ENCODE data around the gene EFNB3. TPM values are rescaled to one million over a fixed set of nuclear protein-coding genes. Genes with fewer than 3 reads are reported as not detected.

EFNB3 gene
- total and polyA plus RNA-seq, 2 of the 13 experiments (the other 11 are each of a cell fraction or from before 2014, with no cell fraction given), result 0.07 to 0.25 TPM

DNA sequence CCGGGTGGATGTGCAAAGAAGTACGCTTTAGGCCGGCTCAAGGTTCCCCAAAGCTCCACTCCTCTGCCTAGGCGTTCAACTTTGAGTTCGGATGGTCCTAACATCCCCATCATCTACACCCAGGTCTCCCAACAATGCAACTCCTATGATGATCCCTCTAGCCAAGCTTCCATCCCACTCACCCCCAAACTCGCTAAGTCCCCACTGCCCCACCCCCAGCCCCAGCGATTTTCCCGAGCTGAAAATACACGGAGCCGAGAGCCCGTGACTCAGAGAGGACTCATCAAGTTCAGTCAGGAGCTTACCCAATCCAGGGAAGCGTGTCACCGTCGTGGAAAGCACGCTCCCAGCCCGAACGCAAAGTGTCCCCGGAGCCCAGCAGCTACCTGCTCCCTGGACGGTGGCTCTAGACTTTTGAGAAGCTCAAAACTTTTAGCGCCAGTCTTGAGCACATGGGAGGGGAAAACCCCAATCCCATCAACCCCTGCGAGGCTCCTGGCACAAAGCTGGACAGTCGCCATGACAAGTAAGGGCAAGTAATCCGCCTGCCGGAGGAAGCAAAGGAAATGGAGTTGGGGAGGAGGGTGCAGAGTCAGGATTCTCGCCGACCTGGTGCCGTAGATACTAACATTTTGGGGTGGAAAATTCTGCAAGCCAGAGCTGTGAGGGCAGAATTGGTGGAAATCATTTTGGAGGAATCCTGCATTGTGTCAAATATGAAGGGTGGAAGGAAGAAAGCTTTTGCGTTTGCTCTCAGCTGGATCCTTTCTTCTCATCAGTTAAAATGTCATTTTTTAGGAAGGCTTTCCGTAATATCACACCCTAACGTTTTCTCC, 17.7 kb upstream of the EFNB3 start, which contains the start of gene TP53 (continued):
- TF ChIP-seq ZNF431 (CRISPR knock-in tag; IDR thresholded peaks at IDR 0.05; ENCODE audit: borderline replicate concordance, low read depth) (0 out of 2 replicates have a peak, but pooled peaks have one; percentile 64), PITX1 (CRISPR knock-in tag; IDR thresholded peaks at IDR 0.05) (peak; percentile 80), MED1 (CRISPR knock-in tag; IDR thresholded peaks at IDR 0.05) (peak; percentile 58), PHF5A (CRISPR knock-in tag; IDR thresholded peaks at IDR 0.05; ENCODE audit: low read depth, unreplicated experiment) (no peak), ZNF776 (CRISPR knock-in tag; IDR thresholded peaks at IDR 0.05) (peak; percentile 56; the same call in 1 of the 2 replicates), CBX5 (CRISPR knock-in tag; IDR thresholded peaks at IDR 0.05; ENCODE audit: borderline replicate concordance) (peak; percentile 32; the same call in 1 of the 2 replicates), KDM3A (CRISPR knock-in tag; IDR thresholded peaks at IDR 0.05; ENCODE audit: low read depth) (0 out of 2 replicates have a peak, but pooled peaks have one; percentile 32), BHLHE40 (IDR thresholded peaks at IDR 0.05; ENCODE audit: low read length) (0 out of 2 replicates have a peak, but pooled peaks have one; percentile 10), SSRP1 (CRISPR knock-in tag; IDR thresholded peaks at IDR 0.05) (no peak), HCFC1 (IDR thresholded peaks at IDR 0.05; ENCODE audit: low read depth, low read length) (peak; percentile 83), ATF7-NPFF (CRISPR knock-in tag; IDR thresholded peaks at IDR 0.05; ENCODE audit: low read depth) (no peak), ZNF230 (CRISPR knock-in tag; IDR thresholded peaks at IDR 0.05) (no peak), NR2F1 (CRISPR knock-in tag; IDR thresholded peaks at IDR 0.05) (no peak), ZNF598 (CRISPR knock-in tag; IDR thresholded peaks at IDR 0.05; ENCODE audit: borderline replicate concordance) (no peak), ZNF354B (CRISPR knock-in tag; IDR thresholded peaks at IDR 0.05) (no peak), ZC3H13 (CRISPR knock-in tag; IDR thresholded peaks at IDR 0.05) (peak; percentile 62; the same call in 1 of the 2 replicates), RXRA (CRISPR knock-in tag; IDR thresholded peaks at IDR 0.05) (0 out of 2 replicates have a peak, but pooled peaks have one; percentile 40), PCBP1 (IDR thresholded peaks at IDR 0.05; ENCODE audit: borderline replicate concordance, low read depth, low read length) (0 out of 2 replicates have a peak, but pooled peaks have one; percentile 31)
- TF ChIP-seq, protein P1, sequence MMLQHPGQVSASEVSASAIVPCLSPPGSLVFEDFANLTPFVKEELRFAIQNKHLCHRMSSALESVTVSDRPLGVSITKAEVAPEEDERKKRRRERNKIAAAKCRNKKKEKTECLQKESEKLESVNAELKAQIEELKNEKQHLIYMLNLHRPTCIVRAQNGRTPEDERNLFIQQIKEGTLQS (CRISPR knock-in tag; IDR thresholded peaks at IDR 0.05), result no peak
- TF ChIP-seq, protein P2, sequence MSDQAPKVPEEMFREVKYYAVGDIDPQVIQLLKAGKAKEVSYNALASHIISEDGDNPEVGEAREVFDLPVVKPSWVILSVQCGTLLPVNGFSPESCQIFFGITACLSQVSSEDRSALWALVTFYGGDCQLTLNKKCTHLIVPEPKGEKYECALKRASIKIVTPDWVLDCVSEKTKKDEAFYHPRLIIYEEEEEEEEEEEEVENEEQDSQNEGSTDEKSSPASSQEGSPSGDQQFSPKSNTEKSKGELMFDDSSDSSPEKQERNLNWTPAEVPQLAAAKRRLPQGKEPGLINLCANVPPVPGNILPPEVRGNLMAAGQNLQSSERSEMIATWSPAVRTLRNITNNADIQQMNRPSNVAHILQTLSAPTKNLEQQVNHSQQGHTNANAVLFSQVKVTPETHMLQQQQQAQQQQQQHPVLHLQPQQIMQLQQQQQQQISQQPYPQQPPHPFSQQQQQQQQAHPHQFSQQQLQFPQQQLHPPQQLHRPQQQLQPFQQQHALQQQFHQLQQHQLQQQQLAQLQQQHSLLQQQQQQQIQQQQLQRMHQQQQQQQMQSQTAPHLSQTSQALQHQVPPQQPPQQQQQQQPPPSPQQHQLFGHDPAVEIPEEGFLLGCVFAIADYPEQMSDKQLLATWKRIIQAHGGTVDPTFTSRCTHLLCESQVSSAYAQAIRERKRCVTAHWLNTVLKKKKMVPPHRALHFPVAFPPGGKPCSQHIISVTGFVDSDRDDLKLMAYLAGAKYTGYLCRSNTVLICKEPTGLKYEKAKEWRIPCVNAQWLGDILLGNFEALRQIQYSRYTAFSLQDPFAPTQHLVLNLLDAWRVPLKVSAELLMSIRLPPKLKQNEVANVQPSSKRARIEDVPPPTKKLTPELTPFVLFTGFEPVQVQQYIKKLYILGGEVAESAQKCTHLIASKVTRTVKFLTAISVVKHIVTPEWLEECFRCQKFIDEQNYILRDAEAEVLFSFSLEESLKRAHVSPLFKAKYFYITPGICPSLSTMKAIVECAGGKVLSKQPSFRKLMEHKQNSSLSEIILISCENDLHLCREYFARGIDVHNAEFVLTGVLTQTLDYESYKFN (CRISPR knock-in tag; conservative IDR thresholded peaks at IDR 0.05), result no peak
- TF ChIP-seq, protein P3, sequence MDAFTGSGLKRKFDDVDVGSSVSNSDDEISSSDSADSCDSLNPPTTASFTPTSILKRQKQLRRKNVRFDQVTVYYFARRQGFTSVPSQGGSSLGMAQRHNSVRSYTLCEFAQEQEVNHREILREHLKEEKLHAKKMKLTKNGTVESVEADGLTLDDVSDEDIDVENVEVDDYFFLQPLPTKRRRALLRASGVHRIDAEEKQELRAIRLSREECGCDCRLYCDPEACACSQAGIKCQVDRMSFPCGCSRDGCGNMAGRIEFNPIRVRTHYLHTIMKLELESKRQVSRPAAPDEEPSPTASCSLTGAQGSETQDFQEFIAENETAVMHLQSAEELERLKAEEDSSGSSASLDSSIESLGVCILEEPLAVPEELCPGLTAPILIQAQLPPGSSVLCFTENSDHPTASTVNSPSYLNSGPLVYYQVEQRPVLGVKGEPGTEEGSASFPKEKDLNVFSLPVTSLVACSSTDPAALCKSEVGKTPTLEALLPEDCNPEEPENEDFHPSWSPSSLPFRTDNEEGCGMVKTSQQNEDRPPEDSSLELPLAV (CRISPR knock-in tag; conservative IDR thresholded peaks at IDR 0.05; ENCODE audit: low read depth), result no peak

Data from HepG2 (cell line).